GM19452 (cell line): Measurements from ENCODE around the gene SEC14L1.
"Not testable (repeated sequence)": the region's sequence is repeated elsewhere in the genome, so short reads cannot be mapped to it uniquely, and the experiment has no call there.

Experiments
- ATAC-seq: cut with Tn5 transposase; IDR thresholded peaks from one replicate; pipeline ENCODE4 v1.9.1; 2021; ENCODE audit not compliant: unreplicated experiment

SEC14L1 gene

GRCh38 chr17:77115947-77116346 lies 24.8 kb upstream of the SEC14L1 start:
- no peak for ATAC-seq

GRCh38 chr17:77116371-77116860 lies 24.4 kb upstream of the SEC14L1 start:
- ATAC-seq, result no peak

- no peak for ATAC-seq
Measured at GRCh38 chr17:77117415-77117814, 23.4 kb upstream of the SEC14L1 start.

GRCh38 chr17:77118251-77118928 lies 22.4 kb upstream of the SEC14L1 start:
- ATAC-seq, result no peak

GRCh38 chr17:77119668-77120301 lies 21.0 kb upstream of the SEC14L1 start:
- ATAC-seq, result no peak

GRCh38 chr17:77120868-77121267 lies 19.9 kb upstream of the SEC14L1 start:
- no peak for ATAC-seq

GRCh38 chr17:77124192-77124889 lies 16.4 kb upstream of the SEC14L1 start:
- ATAC-seq, result no peak

- no peak for ATAC-seq
Measured at GRCh38 chr17:77125432-77125901, 15.3 kb upstream of the SEC14L1 start.

GRCh38 chr17:77126519-77126918 lies 14.2 kb upstream of the SEC14L1 start:
- no peak for ATAC-seq

- ATAC-seq, result no peak
Measured at GRCh38 chr17:77127735-77128361, 12.9 kb upstream of the SEC14L1 start.

- no peak for ATAC-seq
Measured at GRCh38 chr17:77128896-77129567, 11.7 kb upstream of the SEC14L1 start.

GRCh38 chr17:77129568-77130301 lies 11.0 kb upstream of the SEC14L1 start:
- ATAC-seq, result no peak

- ATAC-seq, result no peak
Measured at GRCh38 chr17:77130525-77130924, 10.2 kb upstream of the SEC14L1 start.

- no peak for ATAC-seq
Measured at GRCh38 chr17:77131904-77132303, 8.9 kb upstream of the SEC14L1 start.

GRCh38 chr17:77132411-77133086 lies 8.2 kb upstream of the SEC14L1 start:
- no peak for ATAC-seq

- no peak for ATAC-seq
Measured at GRCh38 chr17:77133087-77133638, 7.6 kb upstream of the SEC14L1 start.

GRCh38 chr17:77136420-77136767 lies 4.4 kb upstream of the SEC14L1 start:
- ATAC-seq, result no peak

GRCh38 chr17:77137111-77137510 lies 3.7 kb upstream of the SEC14L1 start:
- no peak for ATAC-seq

GRCh38 chr17:77137886-77138285 lies 2.9 kb upstream of the SEC14L1 start:
- ATAC-seq, result not testable (repeated sequence)
